22Rv1 (cell line): ENCODE results near the gene RGS18.

Source experiments
- CTCF ChIP-seq: fragments of 450-650 bp; IDR thresholded peaks from 2 replicates; pipeline ENCODE4 v1.5.1; 2017; ENCODE audit warnings: mild to moderate bottlenecking
- ZFX ChIP-seq: fragments of 450-650 bp; IDR thresholded peaks from 2 replicates; pipeline ENCODE4 v1.6.1; 2017; ENCODE audit warnings: antibody characterized with exemption, borderline replicate concordance

GRCh38 chr1:192133350-192133926 is 24.8 kb upstream of the RGS18 start:
- TF ChIP-seq ZFX (no peak), CTCF (no peak)
